ENCODE results near the gene PIP5K1B.

Gene PIP5K1B

DNA sequence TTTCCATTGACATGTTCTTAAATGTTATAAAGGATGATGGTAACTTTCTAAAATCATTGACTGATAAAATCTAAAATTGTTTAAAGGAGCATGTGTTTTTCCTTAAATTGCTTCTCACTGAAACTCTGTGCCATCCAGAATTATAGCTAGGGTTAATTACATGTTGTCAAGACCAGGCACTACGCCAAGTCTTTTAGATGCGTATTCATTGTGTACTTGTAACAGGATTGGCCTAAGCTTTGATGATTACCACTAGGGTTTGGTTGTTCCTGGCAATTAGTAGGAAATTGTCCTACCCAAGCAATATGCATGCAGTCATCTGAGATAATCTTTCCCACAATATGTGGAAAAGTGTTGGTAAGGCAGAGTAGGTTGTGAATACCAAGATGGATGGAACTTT lies 265.1 kb downstream of the PIP5K1B start:
- whole genome bisulfite sequencing, 2 experiments (ENCODE audit: insufficient coverage in 2 of 2): 90 to 95% methylated on average over 2 of the region's 2 CpGs
- Histone ChIP-seq H3K36me3 (ENCODE audit: control insufficient read depth, insufficient read depth, low read length) (no peaks in the 10 kb centered on the region), H3K9me3 (ENCODE audit: control insufficient read depth, low read length) (no peaks in the 10 kb centered on the region)

GRCh38 chr9:68973619-68974018 lies 268.6 kb downstream of the PIP5K1B start:
- H3K27ac ChIP-seq (ENCODE audit: low read depth, low read length, severe bottlenecking): no peak overlapping the region
- no peak overlapping the region for H3K4me3 ChIP-seq (ENCODE audit: extremely low read depth, insufficient read depth, low read length, poor library complexity, severe bottlenecking)
- no peaks in the 10 kb centered on the region for H3K4me1 ChIP-seq (ENCODE audit: control insufficient read depth, insufficient read depth, low read length, poor library complexity, severe bottlenecking)
- H3K36me3 ChIP-seq (ENCODE audit: control insufficient read depth, insufficient read depth, low read length): no peaks in the 10 kb centered on the region
- no peaks in the 10 kb centered on the region for H3K9me3 ChIP-seq (ENCODE audit: control insufficient read depth, low read length)
- WGBS, 2 experiments (ENCODE audit: insufficient coverage in 2 of 2): 84 to 92% methylated on average over 3 of the region's 3 CpGs

More for the DNA sequence above, 265.1 kb downstream of the PIP5K1B start:
- Histone ChIP-seq H3K4me3 (ENCODE audit: extremely low read depth, insufficient read depth, low read length, poor library complexity, severe bottlenecking) (no peak overlapping the region), H3K4me1 (ENCODE audit: control insufficient read depth, insufficient read depth, low read length, poor library complexity, severe bottlenecking) (no peaks in the 10 kb centered on the region), H3K27ac (ENCODE audit: low read depth, low read length, severe bottlenecking) (no peak overlapping the region)

- WGBS, 2 experiments (ENCODE audit: insufficient coverage in 2 of 2): 82 to 88% methylated on average over 3 to 4 of the region's 5 CpGs
- Histone ChIP-seq H3K36me3 (ENCODE audit: control insufficient read depth, insufficient read depth, low read length) (no peaks in the 10 kb centered on the region), H3K9me3 (ENCODE audit: control insufficient read depth, low read length) (no peaks in the 10 kb centered on the region), H3K4me1 (ENCODE audit: control insufficient read depth, insufficient read depth, low read length, poor library complexity, severe bottlenecking) (no peaks in the 10 kb centered on the region), H3K27ac (ENCODE audit: low read depth, low read length, severe bottlenecking) (no peak overlapping the region), H3K4me3 (ENCODE audit: extremely low read depth, insufficient read depth, low read length, poor library complexity, severe bottlenecking) (no peak overlapping the region)
Observed at GRCh38 chr9:68974431-68974830, 269.4 kb downstream of the PIP5K1B start.

- Histone ChIP-seq H3K4me1 (ENCODE audit: control insufficient read depth, insufficient read depth, low read length, poor library complexity, severe bottlenecking) (peaks cover 2% of the 10 kb centered on the region), H3K27ac (ENCODE audit: low read depth, low read length, severe bottlenecking) (no peak overlapping the region), H3K9me3 (ENCODE audit: control insufficient read depth, low read length) (no peaks in the 10 kb centered on the region), H3K4me3 (ENCODE audit: extremely low read depth, insufficient read depth, low read length, poor library complexity, severe bottlenecking) (no peak overlapping the region), H3K36me3 (ENCODE audit: control insufficient read depth, insufficient read depth, low read length) (no peaks in the 10 kb centered on the region)
- WGBS, 2 experiments (ENCODE audit: insufficient coverage in 2 of 2): 86% methylated on average over 1 of the region's 3 CpGs; no CpG with 5 or more reads in 1 of the 2 experiments
Observed at GRCh38 chr9:68974901-68975300, 269.9 kb downstream of the PIP5K1B start.

- H3K4me3 ChIP-seq (ENCODE audit: extremely low read depth, insufficient read depth, low read length, poor library complexity, severe bottlenecking): no peak overlapping the region
- H3K27ac ChIP-seq (ENCODE audit: low read depth, low read length, severe bottlenecking): no peak overlapping the region
- no peaks in the 10 kb centered on the region for H3K9me3 ChIP-seq (ENCODE audit: control insufficient read depth, low read length)
- H3K4me1 ChIP-seq (ENCODE audit: control insufficient read depth, insufficient read depth, low read length, poor library complexity, severe bottlenecking): peaks cover 3% of the 10 kb centered on the region
- H3K36me3 ChIP-seq (ENCODE audit: control insufficient read depth, insufficient read depth, low read length): no peaks in the 10 kb centered on the region
- 88 to 90% methylated on average over 1 to 2 of the region's 5 CpGs for WGBS, 2 experiments (ENCODE audit: insufficient coverage in 2 of 2)
Observed at GRCh38 chr9:68975365-68976043, 270.5 kb downstream of the PIP5K1B start.

DNA sequence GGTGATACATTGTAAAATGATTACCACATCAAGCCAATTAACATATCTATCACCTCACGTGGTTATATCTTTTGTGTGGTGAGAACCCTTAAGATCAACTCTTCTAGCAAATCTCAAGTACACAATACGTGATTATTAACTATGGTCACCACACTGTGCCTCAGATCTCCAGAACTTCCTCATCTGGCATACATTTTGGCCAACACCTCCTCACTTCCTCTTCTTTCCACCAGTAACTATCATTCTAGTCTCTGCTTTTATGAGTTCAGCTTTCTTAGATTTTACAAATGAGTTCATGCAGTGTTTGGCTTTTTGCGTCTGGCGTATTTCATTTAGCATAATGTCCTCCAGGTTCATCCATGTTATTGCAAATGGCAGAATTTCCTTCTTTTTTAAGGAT lies 273.0 kb downstream of the PIP5K1B start:
- Histone ChIP-seq H3K36me3 (ENCODE audit: control insufficient read depth, insufficient read depth, low read length) (no peaks in the 10 kb centered on the region), H3K4me3 (ENCODE audit: extremely low read depth, insufficient read depth, low read length, poor library complexity, severe bottlenecking) (no peak overlapping the region), H3K27ac (ENCODE audit: low read depth, low read length, severe bottlenecking) (no peak overlapping the region), H3K4me1 (ENCODE audit: control insufficient read depth, insufficient read depth, low read length, poor library complexity, severe bottlenecking) (peaks cover 3% of the 10 kb centered on the region), H3K9me3 (ENCODE audit: control insufficient read depth, low read length) (no peaks in the 10 kb centered on the region)
- WGBS, 2 experiments (ENCODE audit: insufficient coverage in 2 of 2): 100% methylated on average over 1 of the region's 4 CpGs; no CpG with 5 or more reads in 1 of the 2 experiments

DNA sequence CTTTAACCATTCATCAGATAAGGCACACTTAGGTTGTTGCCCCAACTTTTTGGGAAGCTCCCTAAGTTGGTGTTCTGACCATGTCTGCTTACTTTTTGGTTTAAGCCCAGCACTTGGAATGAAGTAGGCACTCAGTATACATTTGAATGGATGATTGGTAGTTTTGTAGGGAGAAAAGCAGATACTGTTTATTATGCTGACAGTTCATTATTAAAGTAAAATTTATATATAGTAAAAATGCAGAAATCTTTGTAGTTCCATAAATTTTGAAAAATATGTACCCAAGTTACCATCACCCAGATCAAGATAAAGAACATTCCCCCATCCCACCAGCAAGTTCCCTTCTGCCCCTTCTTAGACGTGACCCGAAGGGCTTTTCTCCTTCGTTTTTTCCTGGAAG lies 273.5 kb downstream of the PIP5K1B start:
- WGBS, 2 experiments (ENCODE audit: insufficient coverage in 2 of 2): 100% methylated on average over 1 of the region's 3 CpGs; no CpG with 5 or more reads in 1 of the 2 experiments
- Histone ChIP-seq H3K4me3 (ENCODE audit: extremely low read depth, insufficient read depth, low read length, poor library complexity, severe bottlenecking) (no peak overlapping the region), H3K9me3 (ENCODE audit: control insufficient read depth, low read length) (no peaks in the 10 kb centered on the region), H3K4me1 (ENCODE audit: control insufficient read depth, insufficient read depth, low read length, poor library complexity, severe bottlenecking) (peaks cover 3% of the 10 kb centered on the region), H3K27ac (ENCODE audit: low read depth, low read length, severe bottlenecking) (no peak overlapping the region), H3K36me3 (ENCODE audit: control insufficient read depth, insufficient read depth, low read length) (no peaks in the 10 kb centered on the region)

- Histone ChIP-seq H3K9me3 (ENCODE audit: control insufficient read depth, low read length) (no peaks in the 10 kb centered on the region), H3K36me3 (ENCODE audit: control insufficient read depth, insufficient read depth, low read length) (no peaks in the 10 kb centered on the region), H3K27ac (ENCODE audit: low read depth, low read length, severe bottlenecking) (peak overlapping the region; percentile 62), H3K4me3 (ENCODE audit: extremely low read depth, insufficient read depth, low read length, poor library complexity, severe bottlenecking) (no peak overlapping the region), H3K4me1 (ENCODE audit: control insufficient read depth, insufficient read depth, low read length, poor library complexity, severe bottlenecking) (peaks cover 3% of the 10 kb centered on the region)
- 81 to 89% methylated on average over 6 to 9 of the region's 9 CpGs for WGBS, 2 experiments (ENCODE audit: insufficient coverage in 2 of 2)
Observed at GRCh38 chr9:68979538-68980314, 274.7 kb downstream of the PIP5K1B start.

DNA sequence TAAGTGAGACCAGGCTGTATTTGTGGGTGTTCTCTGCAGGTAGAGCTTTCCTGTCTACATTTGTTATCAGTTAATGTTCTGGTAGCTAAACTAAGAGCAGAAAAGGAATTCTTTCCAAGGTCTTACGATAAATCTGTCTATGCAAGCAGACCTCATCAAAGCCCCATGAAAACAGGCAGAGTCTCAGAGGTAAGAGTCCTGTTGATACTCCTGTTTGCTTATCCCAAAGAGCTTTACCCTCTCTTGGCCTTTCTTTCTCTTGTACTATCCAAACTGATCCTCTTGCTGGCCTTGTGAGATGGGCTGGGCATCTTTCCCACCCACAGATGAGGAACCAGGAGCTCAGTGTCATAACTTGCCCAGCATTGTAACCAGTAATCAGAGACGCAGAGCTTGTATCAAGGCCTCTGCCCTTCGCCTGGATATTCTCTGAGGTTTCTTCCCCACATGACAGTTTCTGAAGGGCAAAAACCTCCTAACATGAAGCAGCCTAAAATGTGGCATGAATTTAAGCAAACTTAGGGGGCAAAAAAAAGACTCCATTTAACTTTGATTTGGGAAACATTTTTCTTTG lies 275.4 kb downstream of the PIP5K1B start:
- Histone ChIP-seq H3K9me3 (ENCODE audit: control insufficient read depth, low read length) (no peaks in the 10 kb centered on the region), H3K4me3 (ENCODE audit: extremely low read depth, insufficient read depth, low read length, poor library complexity, severe bottlenecking) (no peak overlapping the region), H3K36me3 (ENCODE audit: control insufficient read depth, insufficient read depth, low read length) (no peaks in the 10 kb centered on the region), H3K4me1 (ENCODE audit: control insufficient read depth, insufficient read depth, low read length, poor library complexity, severe bottlenecking) (peaks cover 3% of the 10 kb centered on the region), H3K27ac (ENCODE audit: low read depth, low read length, severe bottlenecking) (peak overlapping the region; percentile 2)
- 95 to 100% methylated on average over 3 of the region's 3 CpGs for WGBS, 2 experiments (ENCODE audit: insufficient coverage in 2 of 2)

GRCh38 chr9:68981789-68982188 lies 276.7 kb downstream of the PIP5K1B start:
- H3K4me1 ChIP-seq (ENCODE audit: control insufficient read depth, insufficient read depth, low read length, poor library complexity, severe bottlenecking): peaks cover 3% of the 10 kb centered on the region
- no peak overlapping the region for H3K4me3 ChIP-seq (ENCODE audit: extremely low read depth, insufficient read depth, low read length, poor library complexity, severe bottlenecking)
- peak overlapping the region; percentile 18 for H3K27ac ChIP-seq (ENCODE audit: low read depth, low read length, severe bottlenecking)
- WGBS, 2 experiments (ENCODE audit: insufficient coverage in 2 of 2): 72 to 73% methylated on average over 5 to 6 of the region's 6 CpGs
- H3K36me3 ChIP-seq (ENCODE audit: control insufficient read depth, insufficient read depth, low read length): no peaks in the 10 kb centered on the region
- H3K9me3 ChIP-seq (ENCODE audit: control insufficient read depth, low read length): no peaks in the 10 kb centered on the region

DNA sequence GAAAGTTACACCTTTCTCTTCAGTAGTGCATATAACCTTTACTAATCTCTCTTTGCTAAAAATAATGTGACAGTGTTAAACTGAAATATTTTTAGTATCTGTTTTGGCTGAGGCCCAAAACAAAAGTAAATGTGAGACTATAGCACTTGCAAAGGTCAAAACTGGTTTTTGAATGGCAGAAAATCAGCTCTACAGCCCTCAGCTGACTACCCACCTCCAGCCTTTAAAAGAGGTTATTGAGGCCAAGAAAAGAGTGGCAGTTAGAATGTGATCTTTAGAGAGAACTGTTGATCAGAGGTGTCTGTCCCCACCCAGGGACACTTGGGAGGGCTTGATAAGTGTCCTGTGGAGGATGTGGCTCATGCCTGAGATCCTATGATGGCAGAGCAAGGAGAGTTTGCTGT lies 278.0 kb downstream of the PIP5K1B start:
- Histone ChIP-seq H3K27ac (ENCODE audit: low read depth, low read length, severe bottlenecking) (no peak overlapping the region), H3K4me1 (ENCODE audit: control insufficient read depth, insufficient read depth, low read length, poor library complexity, severe bottlenecking) (peaks cover 3% of the 10 kb centered on the region), H3K36me3 (ENCODE audit: control insufficient read depth, insufficient read depth, low read length) (no peaks in the 10 kb centered on the region), H3K9me3 (ENCODE audit: control insufficient read depth, low read length) (no peaks in the 10 kb centered on the region), H3K4me3 (ENCODE audit: extremely low read depth, insufficient read depth, low read length, poor library complexity, severe bottlenecking) (no peak overlapping the region)
